ENCODE results near the gene STK24.

Gene STK24

DNA sequence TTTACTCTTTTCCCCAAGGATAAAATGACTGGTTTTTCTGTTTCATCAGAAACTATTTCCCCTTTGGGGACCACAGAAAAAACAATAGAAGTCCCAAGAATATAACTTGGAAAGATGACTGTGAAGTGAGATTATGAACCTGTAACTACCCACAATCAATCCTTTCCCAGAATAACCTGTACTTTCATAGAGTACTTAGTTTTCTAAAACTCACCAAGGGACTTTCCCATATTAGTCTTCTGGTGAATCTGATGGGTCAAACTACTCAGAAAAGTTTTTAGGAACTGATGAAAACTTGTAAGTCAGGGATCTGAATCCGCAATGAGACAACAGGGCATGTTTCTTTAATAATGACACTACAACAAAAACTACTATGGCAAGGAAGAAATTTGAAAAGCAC, 62.6 kb downstream of the STK24 start:
- DNase-seq (ENCODE audit: low read depth in 2 of 3, low spot score in 1 of 3), result no peak

DNA sequence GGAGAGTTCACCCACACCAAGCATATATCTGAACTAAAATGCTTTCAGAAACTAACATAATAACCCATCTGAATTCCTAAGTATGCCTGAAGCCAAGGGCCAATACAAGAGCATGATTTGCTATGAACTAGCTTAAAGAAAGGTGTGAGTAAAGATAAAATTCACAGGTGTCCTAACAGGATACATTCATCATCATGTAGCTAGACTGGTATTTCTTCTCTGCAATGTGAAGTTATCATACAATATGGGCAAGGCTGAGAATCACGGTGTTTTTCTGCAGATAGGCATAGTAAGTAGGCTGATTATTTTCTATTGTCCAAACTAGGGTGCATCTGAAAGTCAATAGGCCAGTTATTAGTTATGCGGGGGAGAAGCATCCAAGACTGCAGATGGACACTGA, 63.1 kb downstream of the STK24 start:
- DNase-seq (ENCODE audit: low read depth in 2 of 3, low spot score in 1 of 3), result no peak

DNA sequence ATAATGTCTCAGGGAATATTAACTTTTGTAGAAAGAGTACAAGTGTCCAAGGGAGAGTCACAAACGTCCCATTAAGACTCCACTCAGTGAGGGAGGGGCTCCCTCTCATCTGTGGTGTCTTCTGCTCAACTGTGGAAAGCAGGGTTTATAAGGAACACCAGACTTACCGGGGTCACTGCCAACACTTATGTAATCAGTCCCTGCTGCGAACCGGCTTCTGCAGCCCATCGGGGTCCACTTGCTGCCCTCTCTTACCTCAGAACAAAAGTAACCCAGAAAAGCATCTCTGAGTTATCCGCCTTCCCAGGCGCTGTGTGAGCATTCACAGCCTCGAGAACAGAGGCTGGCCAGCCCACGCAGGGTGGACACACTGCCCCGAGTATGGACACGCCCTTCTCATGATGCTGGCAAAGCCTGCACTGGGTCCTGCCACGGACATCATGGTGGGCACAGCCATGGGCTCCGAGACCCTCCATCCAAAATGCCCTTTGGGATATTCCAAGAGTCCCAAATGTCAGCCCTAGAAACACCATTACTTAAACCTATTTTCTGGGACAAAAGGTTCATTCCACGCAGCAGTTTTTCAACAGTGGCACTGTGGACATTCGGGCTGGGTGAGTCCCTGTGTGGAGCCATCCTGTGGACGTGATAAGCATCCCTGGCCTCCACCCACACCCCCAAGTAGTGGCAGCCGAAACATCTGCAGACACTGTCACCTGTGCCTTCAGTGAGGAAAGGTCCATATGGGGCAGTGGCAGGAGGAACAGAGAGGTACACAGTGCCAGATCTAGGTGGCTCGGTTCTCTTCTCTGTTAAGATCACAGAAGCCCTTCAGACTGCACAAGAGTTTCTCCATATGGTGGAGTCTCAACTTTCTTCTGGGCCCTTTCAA, 63.9 kb downstream of the STK24 start:
- no peak for DNase-seq (ENCODE audit: low read depth in 2 of 3, low spot score in 1 of 3)

DNA sequence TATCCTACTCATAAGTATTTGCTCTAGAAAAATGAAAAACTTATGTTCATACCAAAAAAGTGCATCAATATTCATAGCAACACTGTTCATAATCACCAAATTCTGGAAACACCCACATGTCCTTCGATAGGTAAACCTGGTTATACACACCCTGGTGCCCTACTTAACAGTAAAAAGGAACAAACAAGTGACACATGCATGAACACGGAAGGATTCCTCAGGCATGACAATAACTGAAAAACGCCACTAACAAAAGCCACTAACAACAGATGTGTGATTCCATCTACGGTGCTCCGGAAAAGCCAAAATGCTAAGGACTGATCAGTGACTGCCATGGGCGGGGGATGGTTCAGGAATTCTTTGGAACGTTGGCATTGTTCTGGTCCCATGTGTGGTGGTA, 65.5 kb downstream of the STK24 start:
- no peak for DNase-seq (ENCODE audit: low read depth in 2 of 3, low spot score in 1 of 3)

DNA sequence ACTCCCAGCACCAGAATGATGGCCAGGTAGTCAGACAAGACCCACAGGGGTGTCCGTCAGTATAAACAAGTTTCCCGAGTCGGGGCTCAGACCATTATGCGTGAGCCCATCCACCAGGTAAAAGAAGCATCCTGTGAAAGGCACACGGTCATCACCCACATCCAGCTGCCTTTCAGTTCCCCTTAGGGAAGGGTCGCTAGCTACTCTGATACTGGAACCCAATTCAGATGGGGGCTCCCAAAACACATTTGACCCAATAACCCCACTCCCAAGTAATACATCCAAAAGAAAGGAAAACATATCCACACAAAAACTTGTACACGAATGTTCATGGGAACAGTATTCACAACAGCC, 66.8 kb downstream of the STK24 start:
- DNase-seq (ENCODE audit: low read depth in 2 of 3, low spot score in 1 of 3), result no peak

DNA sequence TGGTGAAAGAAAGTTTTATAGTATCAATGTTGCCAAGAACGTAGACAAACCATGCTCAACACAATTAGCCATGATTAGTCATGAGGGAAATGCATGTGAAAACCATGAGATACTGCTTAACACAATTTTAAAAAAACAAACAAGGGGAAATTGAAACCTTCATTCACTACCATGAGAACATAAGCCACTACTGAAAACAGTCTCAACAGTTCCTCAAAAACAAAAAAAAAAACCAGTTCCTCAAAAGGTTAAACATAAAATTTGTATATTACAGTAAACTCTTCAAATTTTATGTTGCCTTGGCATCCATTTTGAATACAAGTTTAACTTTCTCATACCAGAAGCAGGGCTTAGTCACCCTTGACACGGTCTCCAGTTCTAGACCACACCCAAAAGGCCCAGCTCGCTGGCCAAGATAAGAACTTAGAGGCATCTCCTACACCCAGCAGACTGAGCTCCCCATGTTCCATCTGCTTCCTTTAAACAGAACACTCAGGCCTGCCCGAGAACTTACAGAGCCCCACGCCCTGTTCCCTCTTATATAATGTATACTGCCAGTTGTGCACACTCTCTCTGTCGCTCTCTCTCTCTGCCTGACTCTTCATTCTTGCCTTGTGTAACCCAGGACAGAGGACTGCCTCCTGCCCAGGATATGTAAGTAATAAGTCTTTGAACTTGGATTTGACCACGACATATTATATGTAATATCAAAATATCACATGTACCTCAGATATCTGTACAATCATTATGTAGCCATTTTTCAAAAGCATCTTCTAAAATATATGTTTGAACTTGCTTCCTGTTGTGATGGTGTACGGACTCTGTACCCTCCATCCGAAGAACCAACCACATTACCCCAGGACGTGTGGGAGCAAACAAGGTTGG, 67.4 kb downstream of the STK24 start:
- DNase-seq (ENCODE audit: low read depth in 2 of 3, low spot score in 1 of 3), result peak in 2 of 3 donors; percentile 38 to 44

DNA sequence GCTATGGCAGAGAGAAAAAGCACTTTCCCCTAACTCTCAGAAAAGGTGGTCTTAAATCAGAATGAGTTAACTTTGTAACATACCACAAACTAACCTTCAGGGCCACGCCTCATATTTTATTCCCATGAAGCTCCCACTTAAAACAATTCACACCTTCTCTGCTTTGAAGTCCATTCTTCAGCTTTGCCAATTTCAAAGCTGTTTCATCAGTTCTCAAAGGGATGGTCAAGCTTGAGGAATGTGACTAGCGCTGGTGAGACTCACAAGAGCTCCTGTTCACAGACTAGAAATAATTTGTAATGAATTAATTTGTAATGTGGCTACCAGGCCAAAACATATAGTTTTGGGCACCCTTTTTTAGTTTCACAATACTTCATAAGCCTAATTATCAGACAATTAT, 68.2 kb downstream of the STK24 start:
- no peak for DNase-seq (ENCODE audit: low read depth in 2 of 3, low spot score in 1 of 3)

DNA sequence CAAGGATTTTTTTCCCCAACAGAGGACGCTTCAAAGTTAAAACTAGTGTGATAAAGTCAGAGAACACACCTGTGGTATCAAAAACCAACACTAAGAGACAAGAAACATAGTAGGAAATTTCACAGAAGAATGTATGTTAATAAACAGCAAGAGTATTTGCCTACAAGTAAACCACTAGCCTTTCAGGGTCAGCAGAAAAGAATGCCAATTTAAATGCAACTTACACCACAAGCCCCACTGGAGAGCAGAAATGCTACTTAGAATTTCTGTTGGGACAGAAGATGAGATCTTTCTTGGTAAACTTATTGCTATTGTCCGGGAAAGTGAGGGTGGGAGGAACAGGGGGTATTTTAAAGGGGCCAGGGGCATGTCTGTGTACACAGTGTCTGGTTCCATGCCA, 68.6 kb downstream of the STK24 start:
- DNase-seq (ENCODE audit: low read depth in 2 of 3, low spot score in 1 of 3), result no peak

DNA sequence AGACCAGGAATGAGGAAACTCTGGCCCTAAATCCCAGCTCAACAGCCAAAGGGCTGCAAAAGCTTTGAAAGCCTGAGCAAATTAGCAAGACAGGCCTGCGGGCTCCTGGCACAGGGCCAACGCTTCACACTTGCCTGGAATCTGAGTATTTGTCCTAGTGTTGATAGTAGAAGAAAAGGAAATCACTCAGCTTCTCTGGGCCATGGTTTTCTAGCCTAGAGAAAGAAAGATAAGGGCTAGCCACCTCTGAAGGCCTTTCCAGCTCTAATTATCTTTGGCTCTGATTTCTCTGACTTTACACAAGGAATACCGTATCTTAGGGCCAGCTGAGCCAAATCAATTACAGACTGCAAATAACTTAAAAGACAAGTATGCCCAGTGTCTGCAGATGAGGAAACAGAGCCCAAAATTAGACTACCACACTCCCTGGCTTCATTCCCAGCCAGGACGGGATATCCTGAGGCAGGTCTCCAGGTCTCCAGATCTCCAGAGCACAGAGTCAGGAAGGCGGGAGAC, 69.6 kb downstream of the STK24 start:
- no peak for DNase-seq (ENCODE audit: low read depth in 2 of 3, low spot score in 1 of 3)

DNA sequence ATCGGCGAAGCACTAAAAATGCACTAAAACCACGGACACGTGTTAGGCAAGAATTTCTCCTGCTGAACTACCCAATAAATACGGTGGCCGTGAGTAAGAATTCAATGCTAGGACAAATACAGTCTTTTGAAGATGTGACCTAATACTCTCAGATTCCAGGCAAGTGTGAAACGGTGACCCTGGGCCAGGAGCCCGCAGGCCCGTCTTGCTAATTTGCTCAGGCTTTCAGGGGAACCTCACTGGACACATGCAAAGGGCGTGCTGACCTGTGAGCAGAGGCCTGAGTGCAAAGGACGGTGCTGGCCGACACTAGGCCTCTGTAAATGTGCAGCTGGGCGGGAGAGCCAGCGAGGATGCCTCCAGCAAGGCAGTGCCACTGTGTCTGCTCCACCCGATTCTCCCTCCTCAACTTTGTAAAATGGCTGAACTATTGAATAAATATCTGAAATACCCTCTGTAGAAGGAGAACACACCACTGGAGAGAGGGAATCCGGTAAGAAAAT, 70.1 kb downstream of the STK24 start:
- DNase-seq (ENCODE audit: low read depth in 2 of 3, low spot score in 1 of 3), result no peak

DNA sequence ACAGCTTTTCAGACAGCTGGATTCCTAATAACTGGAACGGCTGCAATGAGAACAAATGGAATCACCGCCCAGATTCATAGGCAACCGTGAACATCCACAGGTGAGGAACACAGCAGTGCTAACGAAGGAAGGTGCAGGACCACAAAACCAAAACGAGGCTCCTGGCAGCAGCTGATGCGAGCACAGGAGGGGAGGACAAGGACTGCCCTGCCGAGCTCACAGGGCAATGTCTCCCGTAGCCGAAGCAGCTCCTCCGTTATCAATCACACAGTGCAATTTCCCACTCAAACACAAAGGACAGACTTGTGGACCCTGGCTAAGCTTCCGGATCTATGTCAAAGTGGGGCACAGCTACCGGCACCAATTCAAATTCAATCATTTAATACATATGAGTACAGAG, 70.6 kb downstream of the STK24 start:
- no peak for DNase-seq (ENCODE audit: low read depth in 2 of 3, low spot score in 1 of 3)

DNA sequence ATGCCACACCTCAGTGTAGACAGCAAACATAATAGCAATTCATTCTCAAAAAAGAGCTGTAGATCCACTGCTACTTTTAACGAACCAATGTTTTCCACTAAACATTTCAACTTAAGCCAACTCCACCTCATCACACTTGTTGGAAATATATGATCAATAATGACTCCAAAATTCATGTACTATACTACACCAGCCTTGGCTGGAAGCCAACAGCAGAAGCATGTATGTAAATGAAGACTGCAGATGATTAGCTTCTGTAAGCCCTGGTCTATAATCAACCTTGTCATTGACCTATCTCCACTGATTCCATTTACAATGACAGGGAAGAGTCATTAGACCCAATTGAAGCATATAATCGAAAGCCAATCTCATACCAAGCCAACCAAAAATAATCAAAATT, 71.7 kb downstream of the STK24 start:
- no peak for DNase-seq (ENCODE audit: low read depth in 2 of 3, low spot score in 1 of 3)

DNA sequence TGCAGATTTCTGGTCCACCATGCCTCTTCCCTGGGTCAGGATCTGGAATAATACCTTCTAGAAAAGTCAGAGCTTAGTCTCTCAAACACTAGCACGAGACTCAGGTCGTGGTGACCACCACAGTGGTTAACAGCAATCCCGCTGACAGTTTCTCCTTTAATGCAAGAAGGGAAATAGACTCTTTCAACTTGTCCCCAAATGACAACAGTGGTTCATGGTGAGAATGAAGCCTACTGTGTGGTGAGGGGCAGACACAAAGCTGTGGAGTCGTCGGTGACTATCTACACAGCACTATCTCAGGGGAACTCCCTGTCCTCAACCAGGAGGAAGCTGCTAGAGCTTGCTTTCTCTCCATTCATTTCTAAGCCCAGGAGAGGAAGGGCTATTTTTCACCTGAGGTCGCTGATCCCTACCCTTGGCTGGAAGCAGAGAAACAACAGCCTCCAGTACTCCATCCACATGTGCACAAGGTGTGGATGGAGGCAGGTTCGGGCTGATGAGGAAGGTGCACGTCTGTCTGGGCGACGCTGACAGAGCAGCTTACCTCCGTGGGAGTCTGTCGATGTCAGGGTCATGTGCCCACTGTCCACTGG, 72.4 kb downstream of the STK24 start:
- no peak for DNase-seq (ENCODE audit: low read depth in 2 of 3, low spot score in 1 of 3)

DNA sequence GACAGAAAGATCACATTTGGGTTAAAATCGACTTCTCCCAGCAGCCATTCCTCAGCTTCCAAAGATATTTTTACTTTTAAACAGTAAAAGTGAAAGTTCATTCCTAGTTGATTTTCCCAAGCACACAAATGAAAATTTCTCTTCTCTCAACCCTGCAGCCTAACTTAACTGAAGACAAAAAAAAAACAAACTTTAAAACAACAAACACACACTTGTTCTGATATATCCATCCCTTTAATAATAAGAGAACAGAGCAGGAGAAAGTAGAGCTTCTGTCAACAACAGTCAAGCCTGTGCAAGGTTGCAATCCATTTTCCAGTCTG, 72.9 kb downstream of the STK24 start:
- DNase-seq (ENCODE audit: low read depth in 2 of 3, low spot score in 1 of 3), result no peak

DNA sequence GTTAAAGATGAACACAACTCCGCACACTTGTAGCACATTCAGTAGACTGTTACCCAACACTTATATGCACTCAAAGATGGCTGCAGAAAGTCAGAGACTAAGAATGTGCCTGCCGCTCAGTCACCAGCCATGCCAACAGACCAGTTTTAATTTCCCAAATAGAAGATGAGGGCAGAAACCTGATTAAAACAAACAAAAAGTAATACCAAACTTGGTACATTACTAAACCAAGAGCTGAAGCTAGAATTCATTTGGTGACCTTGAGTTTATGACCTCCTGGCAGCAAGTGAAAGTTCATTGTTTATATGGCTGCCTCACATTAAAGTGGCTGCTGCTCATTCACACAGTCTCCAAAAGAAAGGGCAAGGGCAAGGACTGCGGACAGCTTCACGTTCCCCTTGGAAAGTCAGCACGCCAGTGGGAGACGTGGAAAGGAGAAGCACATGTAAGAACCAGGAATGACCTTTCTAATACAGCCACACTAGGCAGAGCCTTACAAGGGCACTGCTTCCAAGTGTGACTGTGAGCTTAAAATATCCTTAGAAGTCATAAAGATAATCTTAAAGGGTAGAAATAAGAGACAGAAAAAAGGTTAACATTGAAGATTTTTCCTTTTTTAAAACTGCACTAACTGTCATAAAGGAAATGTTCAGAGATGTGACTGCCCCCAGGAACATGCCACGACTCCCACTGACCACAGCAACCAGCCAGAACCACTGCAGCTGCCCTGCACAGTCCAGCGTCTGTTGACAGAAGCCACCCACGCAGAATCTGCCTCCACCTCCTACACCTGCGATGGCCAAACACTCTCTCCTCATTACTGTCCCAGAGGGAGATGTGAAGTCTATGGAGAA, 73.5 kb downstream of the STK24 start:
- no peak for DNase-seq (ENCODE audit: low read depth in 2 of 3, low spot score in 1 of 3)

DNA sequence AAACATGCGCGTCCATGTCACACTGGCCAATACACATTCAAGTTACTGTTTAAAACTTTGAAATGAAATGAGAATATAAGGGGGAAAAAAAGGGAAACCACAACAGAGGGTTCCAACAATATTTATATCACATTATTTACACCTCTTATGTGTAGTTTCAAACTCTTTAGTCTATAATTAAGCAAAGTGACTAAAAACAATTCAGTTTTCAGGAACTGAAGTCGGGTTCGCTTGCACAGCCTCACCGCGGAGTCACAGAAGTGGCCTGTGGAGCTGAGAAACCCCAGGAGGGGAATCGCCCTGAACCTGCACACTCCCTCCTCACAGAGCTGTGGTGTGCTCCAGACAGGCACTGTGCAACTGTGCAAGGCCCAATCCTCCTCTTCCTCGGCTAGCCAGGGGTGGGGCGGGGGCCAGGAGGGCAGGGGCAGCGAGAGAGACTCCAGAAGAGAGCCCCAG, 75.9 kb downstream of the STK24 start:
- no peak for DNase-seq (ENCODE audit: low read depth in 2 of 3, low spot score in 1 of 3)

DNA sequence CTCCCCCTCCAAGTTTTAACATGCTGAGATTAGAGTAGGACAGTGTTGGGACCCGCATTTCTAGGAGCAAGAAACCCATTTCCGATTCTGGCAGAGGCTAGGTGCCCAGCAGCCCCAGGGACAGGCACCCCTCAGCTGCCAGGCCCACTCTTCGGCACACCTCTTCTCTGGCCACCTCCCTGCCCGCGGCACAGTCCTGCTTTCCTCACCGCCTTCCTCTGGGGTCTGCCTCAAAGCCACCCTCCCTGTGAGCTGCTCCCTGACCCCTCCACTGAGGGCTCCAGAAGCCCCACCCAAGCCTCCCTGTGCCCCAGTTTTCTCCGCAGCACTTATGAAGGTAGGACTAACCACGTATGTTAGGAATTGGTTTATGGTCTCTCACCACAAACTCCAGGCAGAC, 79.9 kb downstream of the STK24 start:
- DNase-seq (ENCODE audit: low read depth in 2 of 3, low spot score in 1 of 3), result no peak

DNA sequence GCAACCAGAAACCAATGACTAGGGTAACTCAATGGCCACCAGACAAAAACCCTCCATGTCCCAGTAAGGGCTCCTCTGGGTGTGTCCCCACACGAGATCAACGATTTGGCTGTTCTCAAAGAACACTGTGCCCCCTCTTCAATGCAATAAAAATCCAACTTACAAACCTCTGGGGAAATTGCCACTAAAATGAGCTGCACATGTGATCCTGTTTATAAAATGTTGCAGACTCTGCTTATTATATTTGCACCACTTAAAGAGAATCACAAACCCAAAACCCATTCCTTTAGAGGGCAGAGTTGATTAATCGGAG, 80.5 kb downstream of the STK24 start:
- DNase-seq (ENCODE audit: low read depth in 2 of 3, low spot score in 1 of 3), result no peak

DNA sequence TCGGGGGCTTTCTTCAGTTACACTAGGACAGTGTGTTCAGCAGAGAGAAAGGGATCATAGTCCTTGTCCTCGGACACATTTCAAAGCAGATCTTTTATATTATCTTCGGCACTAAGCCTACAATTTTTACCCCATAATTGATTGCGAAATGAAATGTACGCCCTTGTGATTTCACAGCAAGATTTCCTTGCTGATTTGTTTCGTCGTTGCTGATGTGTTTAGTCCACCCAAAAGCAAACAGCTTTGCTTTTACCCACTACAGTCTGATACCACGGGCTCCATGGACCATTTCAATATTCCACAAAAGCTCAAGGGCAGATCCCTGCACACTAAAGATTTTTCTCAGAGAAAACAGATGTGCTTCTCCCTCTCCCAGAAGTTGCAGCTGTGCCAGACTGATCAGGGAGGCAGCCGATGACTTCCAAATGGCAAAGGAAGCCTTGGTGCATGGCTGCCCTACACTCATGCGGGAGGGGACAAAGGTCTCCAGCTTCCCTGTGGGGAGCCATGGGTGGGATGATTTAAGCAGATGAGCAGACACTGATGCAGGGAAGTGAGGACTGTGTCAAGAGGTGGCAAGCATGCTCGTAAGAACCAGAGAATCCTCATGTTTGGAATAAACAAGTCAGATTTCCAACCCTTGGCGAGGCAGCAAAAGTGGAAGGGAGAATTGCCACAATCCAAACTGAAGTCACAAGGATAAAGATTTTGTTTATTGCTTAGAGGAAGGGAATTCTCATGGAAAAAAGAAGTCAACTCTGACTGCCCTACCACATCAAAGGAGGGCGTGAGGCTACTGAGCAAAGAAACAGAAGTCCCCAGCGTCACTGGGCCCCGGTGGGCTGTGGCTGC, 81.1 kb downstream of the STK24 start:
- DNase-seq (ENCODE audit: low read depth in 2 of 3, low spot score in 1 of 3), result no peak

DNA sequence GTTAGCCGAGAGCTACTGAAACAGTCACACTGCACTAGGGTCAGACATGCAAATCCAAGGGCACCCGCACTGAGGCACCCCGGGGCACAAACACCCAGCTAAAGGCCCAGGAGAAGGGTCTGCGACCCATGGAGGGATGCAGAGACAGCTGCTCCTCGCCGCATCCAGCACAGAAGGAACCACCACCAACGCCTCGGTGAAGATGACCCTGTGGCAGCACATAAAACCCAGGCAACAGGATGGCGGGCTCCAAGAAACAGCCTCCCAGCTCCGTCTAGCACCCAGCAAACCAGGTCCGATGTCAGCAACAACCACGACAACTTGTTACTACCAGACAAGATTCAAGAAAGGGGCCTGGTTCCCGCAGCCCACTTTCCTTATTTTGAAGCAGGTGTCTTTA, 82.1 kb downstream of the STK24 start:
- no peak for DNase-seq (ENCODE audit: low read depth in 2 of 3, low spot score in 1 of 3)

All from stimulated activated CD4-positive, alpha-beta T cell treated with anti-CD3 and anti-CD28 coated beads, Interleukin-12 subunit alpha, Interleukin-12 subunit beta, amount 100 ng/mL, for 48 hours (primary cell).